SU-DHL-6 (cell line): ENCODE data around the gene NBDY.

Experiments
- H2AFZ ChIP-seq: fragments of 200-600 bp; sonication (generic); 2 replicates; pipeline ENCODE4 v1.6.1; 2014; ENCODE audit warnings: low read depth, mild to moderate bottlenecking, moderate library complexity, mixed read lengths, antibody characterized with exemption, low read length; ENCODE audit not compliant: severe bottlenecking
- H3F3A ChIP-seq: fragments of 200-600 bp; shearing (Covaris generic); 2 replicates; pipeline ENCODE4 v1.6.0; 2016; ENCODE audit warnings: antibody characterized with exemption, mild to moderate bottlenecking; ENCODE audit not compliant: insufficient read depth
- H3K27ac ChIP-seq: fragments of 200-600 bp; sonication (generic); 2 replicates; pipeline ENCODE4 v1.5.1; 2016; ENCODE audit warnings: low read depth, mild to moderate bottlenecking, low read length, moderate library complexity, mixed read lengths
- H3K27me3 ChIP-seq: fragments of 200-600 bp; sonication (generic), shearing (Covaris generic); 2 replicates; pipeline ENCODE4 v1.6.0; 2014; ENCODE audit warnings: mild to moderate bottlenecking, low read length
- H3K36me3 ChIP-seq: fragments of 200-600 bp; sonication (generic); 2 replicates; pipeline ENCODE4 v1.6.1; 2014; ENCODE audit warnings: mild to moderate bottlenecking, low read length, mixed read lengths
- H3K4me2 ChIP-seq: fragments of 300-600, 200-600 bp; shearing (Covaris generic), sonication (generic); 2 replicates; pipeline ENCODE4 v1.6.0; 2014; ENCODE audit warnings: low read length, low read depth, mild to moderate bottlenecking; ENCODE audit not compliant: poor library complexity, severe bottlenecking
- H3K4me3 ChIP-seq: fragments of 200-600 bp; sonication (generic); 2 replicates; pipeline ENCODE4 v1.5.1; 2014; ENCODE audit warnings: antibody characterized with exemption, low read length, mild to moderate bottlenecking, mixed read lengths; ENCODE audit not compliant: insufficient read depth, poor library complexity, severe bottlenecking
- H3K79me2 ChIP-seq: fragments of 200-600 bp; sonication (generic); 2 replicates; pipeline ENCODE4 v1.6.1; 2014; ENCODE audit warnings: mild to moderate bottlenecking, low read length, moderate library complexity; ENCODE audit not compliant: insufficient read depth
- H3K9ac ChIP-seq: fragments of 200-600 bp; sonication (generic); 2 replicates; pipeline ENCODE4 v1.7.0; 2014; ENCODE audit warnings: mild to moderate bottlenecking, low read length
- H3K9me2 ChIP-seq: fragments of 200-600 bp; sonication (generic); replicated peaks from 2 replicates; pipeline ENCODE4 v1.6.1; 2014; ENCODE audit warnings: low read length; ENCODE audit not compliant: insufficient read depth
- H3K9me3 ChIP-seq: fragments of 200-600 bp; sonication (generic); 2 replicates; pipeline ENCODE4 v1.6.1; 2014; ENCODE audit warnings: low read length, mixed read lengths; ENCODE audit not compliant: insufficient read depth
- H4K20me1 ChIP-seq: fragments of 200-600 bp; sonication (generic); 2 replicates; pipeline ENCODE4 v1.6.1; 2014; ENCODE audit warnings: low read depth, mild to moderate bottlenecking, antibody characterized with exemption, low read length, moderate library complexity, mixed read lengths
- EZH2phosphoT487 ChIP-seq: fragments of 200-600 bp; sonication (generic), shearing (Covaris generic); conservative IDR thresholded peaks from 2 replicates; pipeline ENCODE4 v1.6.1; 2018; ENCODE audit warnings: mild to moderate bottlenecking, antibody characterized with exemption, low read length, moderate library complexity, mixed read lengths
- TF ChIP-seq, protein P1 (sequence below): fragments of 200-600 bp; sonication (generic); IDR thresholded peaks from one replicate; pipeline ENCODE4 v1.5.1; 2017; ENCODE audit warnings: antibody characterized with exemption, mild to moderate bottlenecking, low read length, moderate library complexity; ENCODE audit not compliant: insufficient read depth, poor library complexity, severe bottlenecking

NBDY gene

DNA sequence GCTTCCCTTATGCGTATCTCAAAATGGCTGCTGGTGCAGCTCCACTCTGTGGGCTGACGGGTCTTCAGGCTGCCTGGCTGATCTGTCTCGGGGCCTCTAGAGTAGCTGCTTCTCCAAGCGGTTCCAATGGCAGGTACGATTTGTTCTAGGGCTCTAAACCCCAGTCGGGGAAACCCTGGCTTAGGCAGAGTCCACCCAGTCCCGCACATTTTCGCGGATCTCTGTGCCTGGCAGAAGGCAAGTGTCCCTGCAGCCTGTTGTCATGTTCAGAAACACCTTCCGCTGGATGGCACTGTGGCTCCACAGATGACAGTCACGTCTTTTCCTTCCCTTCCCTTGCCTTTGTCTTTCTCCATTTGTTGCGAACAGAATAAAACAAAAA is 54.4 kb downstream of the NBDY start:
- TF ChIP-seq, protein P1, sequence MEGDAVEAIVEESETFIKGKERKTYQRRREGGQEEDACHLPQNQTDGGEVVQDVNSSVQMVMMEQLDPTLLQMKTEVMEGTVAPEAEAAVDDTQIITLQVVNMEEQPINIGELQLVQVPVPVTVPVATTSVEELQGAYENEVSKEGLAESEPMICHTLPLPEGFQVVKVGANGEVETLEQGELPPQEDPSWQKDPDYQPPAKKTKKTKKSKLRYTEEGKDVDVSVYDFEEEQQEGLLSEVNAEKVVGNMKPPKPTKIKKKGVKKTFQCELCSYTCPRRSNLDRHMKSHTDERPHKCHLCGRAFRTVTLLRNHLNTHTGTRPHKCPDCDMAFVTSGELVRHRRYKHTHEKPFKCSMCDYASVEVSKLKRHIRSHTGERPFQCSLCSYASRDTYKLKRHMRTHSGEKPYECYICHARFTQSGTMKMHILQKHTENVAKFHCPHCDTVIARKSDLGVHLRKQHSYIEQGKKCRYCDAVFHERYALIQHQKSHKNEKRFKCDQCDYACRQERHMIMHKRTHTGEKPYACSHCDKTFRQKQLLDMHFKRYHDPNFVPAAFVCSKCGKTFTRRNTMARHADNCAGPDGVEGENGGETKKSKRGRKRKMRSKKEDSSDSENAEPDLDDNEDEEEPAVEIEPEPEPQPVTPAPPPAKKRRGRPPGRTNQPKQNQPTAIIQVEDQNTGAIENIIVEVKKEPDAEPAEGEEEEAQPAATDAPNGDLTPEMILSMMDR = no peak
- no peak for TF ChIP-seq EZH2phosphoT487
- no peaks in the 10 kb centered on the region for H3F3A ChIP-seq
- no peaks in the 10 kb centered on the region for H3K79me2 ChIP-seq
- no peak overlapping the region for H2AFZ ChIP-seq
- no peaks in the 10 kb centered on the region for H3K9me3 ChIP-seq
- H3K4me2 ChIP-seq = no peak overlapping the region
- no peaks in the 10 kb centered on the region for H4K20me1 ChIP-seq
- no peaks in the 10 kb centered on the region for H3K9me2 ChIP-seq
- no peaks in the 10 kb centered on the region for H3K27me3 ChIP-seq
- no peaks in the 10 kb centered on the region for H3K36me3 ChIP-seq
- H3K4me3 ChIP-seq = no peak overlapping the region
- no peak overlapping the region for H3K9ac ChIP-seq
- H3K27ac ChIP-seq = no peak overlapping the region

- H2AFZ ChIP-seq = no peak overlapping the region
- no peaks in the 10 kb centered on the region for H4K20me1 ChIP-seq
- H3K4me3 ChIP-seq = no peak overlapping the region
- no peak overlapping the region for H3K27ac ChIP-seq
- H3K9me2 ChIP-seq = no peaks in the 10 kb centered on the region
- H3K36me3 ChIP-seq = no peaks in the 10 kb centered on the region
- no peak overlapping the region for H3K4me2 ChIP-seq
- no peaks in the 10 kb centered on the region for H3K27me3 ChIP-seq
- H3K79me2 ChIP-seq = no peaks in the 10 kb centered on the region
- no peaks in the 10 kb centered on the region for H3F3A ChIP-seq
- TF ChIP-seq EZH2phosphoT487 = no peak
- TF ChIP-seq, protein P1 = no peak
- H3K9me3 ChIP-seq = no peaks in the 10 kb centered on the region
- no peak overlapping the region for H3K9ac ChIP-seq
These were observed 55.1 kb downstream of the NBDY start for GRCh38 chrX:56783996-56784620.

DNA sequence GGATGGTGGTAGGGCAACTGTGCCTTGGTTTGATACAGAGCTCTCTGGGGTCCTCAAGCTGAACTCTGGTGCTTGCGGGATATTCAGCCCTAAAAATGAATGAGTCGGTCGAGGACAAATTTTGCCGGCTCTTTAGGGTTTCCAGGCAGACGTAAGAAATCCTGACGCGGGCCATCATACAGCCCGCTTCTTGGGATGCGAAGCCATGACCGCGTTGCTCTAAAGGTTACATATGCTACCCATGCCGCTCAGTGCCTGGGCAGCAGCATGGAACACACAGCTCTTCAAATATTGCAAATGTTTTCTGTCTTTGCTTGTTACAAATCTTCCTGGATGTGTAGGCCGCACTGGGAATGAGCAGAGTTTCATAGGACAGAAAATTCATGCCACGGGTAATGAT is 55.6 kb downstream of the NBDY start:
- no peaks in the 10 kb centered on the region for H3F3A ChIP-seq
- no peak overlapping the region for H3K4me3 ChIP-seq
- H3K36me3 ChIP-seq = no peaks in the 10 kb centered on the region
- no peaks in the 10 kb centered on the region for H3K27me3 ChIP-seq
- H3K9ac ChIP-seq = no peak overlapping the region
- TF ChIP-seq EZH2phosphoT487 = no peak
- TF ChIP-seq, protein P1 = no peak
- no peak overlapping the region for H3K27ac ChIP-seq
- H2AFZ ChIP-seq = no peak overlapping the region
- no peaks in the 10 kb centered on the region for H3K79me2 ChIP-seq
- no peaks in the 10 kb centered on the region for H4K20me1 ChIP-seq
- H3K9me2 ChIP-seq = no peaks in the 10 kb centered on the region
- H3K4me2 ChIP-seq = no peak overlapping the region
- H3K9me3 ChIP-seq = no peaks in the 10 kb centered on the region
